WTC11 (cell line): ENCODE measurements around the gene PITPNC1.

Experiments
- ELF4 ChIP-seq: sonication (generic); formaldehyde crosslinking; IDR thresholded peaks from 2 replicates; pipeline ENCODE4 v1.8.1; 2022; ENCODE audit warnings: low read depth, mild to moderate bottlenecking, moderate library complexity, missing genetic modification reagents
- FOXJ3 ChIP-seq: sonication (generic); formaldehyde crosslinking; IDR thresholded peaks from 2 replicates; pipeline ENCODE4 v1.9.0; 2021; ENCODE audit warnings: missing genetic modification reagents, mild to moderate bottlenecking, borderline replicate concordance
- JUN ChIP-seq: sonication (generic); formaldehyde crosslinking; IDR thresholded peaks from 2 replicates; pipeline ENCODE4 v1.8.0; 2023; ENCODE audit warnings: mild to moderate bottlenecking, missing genetic modification reagents
- NR1H2 ChIP-seq: sonication (generic); formaldehyde crosslinking; IDR thresholded peaks from 2 replicates; pipeline ENCODE4 v1.9.0; 2021; ENCODE audit warnings: mild to moderate bottlenecking, moderate library complexity, missing genetic modification reagents
- NR2C2 ChIP-seq: sonication (generic); formaldehyde crosslinking; IDR thresholded peaks from 2 replicates; pipeline ENCODE4 v1.8.0; 2022; ENCODE audit warnings: mild to moderate bottlenecking, missing genetic modification reagents
- SP1 ChIP-seq: sonication (generic); formaldehyde crosslinking; conservative IDR thresholded peaks from 2 replicates; pipeline ENCODE4 v1.8.1; 2022; ENCODE audit warnings: missing genetic modification reagents
- TP53 ChIP-seq: sonication (generic); formaldehyde crosslinking; IDR thresholded peaks from 2 replicates; pipeline ENCODE4 v1.8.1; 2023; ENCODE audit warnings: mild to moderate bottlenecking, missing genetic modification reagents
- TF ChIP-seq, protein P1 (sequence below): fragments of 200-600 bp; IDR thresholded peaks from 2 replicates; pipeline ENCODE4 v1.8.0; 2022; ENCODE audit warnings: antibody characterized with exemption
- TF ChIP-seq, protein P2 (sequence below): sonication (generic); formaldehyde crosslinking; conservative IDR thresholded peaks from 2 replicates; pipeline ENCODE4 v1.8.1; 2023; ENCODE audit warnings: mild to moderate bottlenecking, low read depth, missing genetic modification reagents, moderate library complexity
- TF ChIP-seq, protein P3 (sequence below): sonication (generic); formaldehyde crosslinking; IDR thresholded peaks from 2 replicates; pipeline ENCODE4 v1.8.1; 2022; ENCODE audit warnings: low read depth, missing genetic modification reagents, borderline replicate concordance
- TF ChIP-seq, protein P4 (sequence below): sonication (generic); formaldehyde crosslinking; IDR thresholded peaks from 2 replicates; pipeline ENCODE4 v1.8.1; 2022; ENCODE audit warnings: missing genetic modification reagents, borderline replicate concordance
- TF ChIP-seq, protein P5 (sequence below): sonication (generic); formaldehyde crosslinking; IDR thresholded peaks from 2 replicates; pipeline ENCODE4 v1.8.0; 2023; ENCODE audit warnings: missing genetic modification reagents, mild to moderate bottlenecking, borderline replicate concordance
- TF ChIP-seq, protein P6 (sequence below): sonication (generic); formaldehyde crosslinking; IDR thresholded peaks from 2 replicates; pipeline ENCODE4 v1.8.1; 2023; ENCODE audit warnings: mild to moderate bottlenecking, missing genetic modification reagents, borderline replicate concordance
- TF ChIP-seq, protein P7 (sequence below): sonication (generic); formaldehyde crosslinking; IDR thresholded peaks from 2 replicates; pipeline ENCODE4 v1.8.1; 2023; ENCODE audit warnings: mild to moderate bottlenecking, missing genetic modification reagents, moderate library complexity

DNA sequence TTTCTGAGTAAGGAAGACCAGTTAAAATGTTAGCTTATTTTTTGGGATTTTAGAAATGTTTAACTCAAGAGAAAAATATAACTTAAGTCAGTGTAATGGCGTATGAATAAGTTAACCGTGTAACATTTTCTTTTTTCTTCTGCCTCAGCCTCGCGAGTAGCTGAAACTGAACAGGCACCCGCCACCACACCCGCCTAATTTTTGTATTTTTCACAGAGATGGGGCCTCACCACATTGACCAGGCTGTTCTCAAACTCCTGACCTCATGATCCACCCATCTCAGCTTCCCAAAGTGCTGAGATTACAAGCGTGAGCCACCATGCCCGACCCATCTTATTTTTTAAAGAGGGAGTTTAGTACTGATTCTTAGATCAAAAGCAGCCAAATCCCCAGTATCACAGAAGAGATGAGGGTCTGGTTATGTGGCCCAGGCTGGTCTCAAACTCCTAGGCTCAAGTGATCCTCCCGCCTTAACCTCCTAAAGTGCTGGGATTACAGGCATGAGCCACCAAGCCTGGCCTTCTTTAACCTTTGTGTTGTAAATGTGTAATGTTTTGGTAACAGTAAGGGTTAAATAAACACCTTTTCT lies 16.8 kb downstream of the PITPNC1 start:
- TF ChIP-seq, protein P1, sequence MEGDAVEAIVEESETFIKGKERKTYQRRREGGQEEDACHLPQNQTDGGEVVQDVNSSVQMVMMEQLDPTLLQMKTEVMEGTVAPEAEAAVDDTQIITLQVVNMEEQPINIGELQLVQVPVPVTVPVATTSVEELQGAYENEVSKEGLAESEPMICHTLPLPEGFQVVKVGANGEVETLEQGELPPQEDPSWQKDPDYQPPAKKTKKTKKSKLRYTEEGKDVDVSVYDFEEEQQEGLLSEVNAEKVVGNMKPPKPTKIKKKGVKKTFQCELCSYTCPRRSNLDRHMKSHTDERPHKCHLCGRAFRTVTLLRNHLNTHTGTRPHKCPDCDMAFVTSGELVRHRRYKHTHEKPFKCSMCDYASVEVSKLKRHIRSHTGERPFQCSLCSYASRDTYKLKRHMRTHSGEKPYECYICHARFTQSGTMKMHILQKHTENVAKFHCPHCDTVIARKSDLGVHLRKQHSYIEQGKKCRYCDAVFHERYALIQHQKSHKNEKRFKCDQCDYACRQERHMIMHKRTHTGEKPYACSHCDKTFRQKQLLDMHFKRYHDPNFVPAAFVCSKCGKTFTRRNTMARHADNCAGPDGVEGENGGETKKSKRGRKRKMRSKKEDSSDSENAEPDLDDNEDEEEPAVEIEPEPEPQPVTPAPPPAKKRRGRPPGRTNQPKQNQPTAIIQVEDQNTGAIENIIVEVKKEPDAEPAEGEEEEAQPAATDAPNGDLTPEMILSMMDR: no peak
- TF ChIP-seq, protein P2, sequence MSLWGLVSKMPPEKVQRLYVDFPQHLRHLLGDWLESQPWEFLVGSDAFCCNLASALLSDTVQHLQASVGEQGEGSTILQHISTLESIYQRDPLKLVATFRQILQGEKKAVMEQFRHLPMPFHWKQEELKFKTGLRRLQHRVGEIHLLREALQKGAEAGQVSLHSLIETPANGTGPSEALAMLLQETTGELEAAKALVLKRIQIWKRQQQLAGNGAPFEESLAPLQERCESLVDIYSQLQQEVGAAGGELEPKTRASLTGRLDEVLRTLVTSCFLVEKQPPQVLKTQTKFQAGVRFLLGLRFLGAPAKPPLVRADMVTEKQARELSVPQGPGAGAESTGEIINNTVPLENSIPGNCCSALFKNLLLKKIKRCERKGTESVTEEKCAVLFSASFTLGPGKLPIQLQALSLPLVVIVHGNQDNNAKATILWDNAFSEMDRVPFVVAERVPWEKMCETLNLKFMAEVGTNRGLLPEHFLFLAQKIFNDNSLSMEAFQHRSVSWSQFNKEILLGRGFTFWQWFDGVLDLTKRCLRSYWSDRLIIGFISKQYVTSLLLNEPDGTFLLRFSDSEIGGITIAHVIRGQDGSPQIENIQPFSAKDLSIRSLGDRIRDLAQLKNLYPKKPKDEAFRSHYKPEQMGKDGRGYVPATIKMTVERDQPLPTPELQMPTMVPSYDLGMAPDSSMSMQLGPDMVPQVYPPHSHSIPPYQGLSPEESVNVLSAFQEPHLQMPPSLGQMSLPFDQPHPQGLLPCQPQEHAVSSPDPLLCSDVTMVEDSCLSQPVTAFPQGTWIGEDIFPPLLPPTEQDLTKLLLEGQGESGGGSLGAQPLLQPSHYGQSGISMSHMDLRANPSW (CRISPR knock-in tag): no peak
- TF ChIP-seq TP53 (no peak), SP1 (no peak), NR2C2 (CRISPR knock-in tag) (no peak), FOXJ3 (CRISPR knock-in tag) (no peak), JUN (CRISPR knock-in tag) (no peak), ELF4 (no peak), NR1H2 (CRISPR knock-in tag) (no peak)
- TF ChIP-seq, protein P3, sequence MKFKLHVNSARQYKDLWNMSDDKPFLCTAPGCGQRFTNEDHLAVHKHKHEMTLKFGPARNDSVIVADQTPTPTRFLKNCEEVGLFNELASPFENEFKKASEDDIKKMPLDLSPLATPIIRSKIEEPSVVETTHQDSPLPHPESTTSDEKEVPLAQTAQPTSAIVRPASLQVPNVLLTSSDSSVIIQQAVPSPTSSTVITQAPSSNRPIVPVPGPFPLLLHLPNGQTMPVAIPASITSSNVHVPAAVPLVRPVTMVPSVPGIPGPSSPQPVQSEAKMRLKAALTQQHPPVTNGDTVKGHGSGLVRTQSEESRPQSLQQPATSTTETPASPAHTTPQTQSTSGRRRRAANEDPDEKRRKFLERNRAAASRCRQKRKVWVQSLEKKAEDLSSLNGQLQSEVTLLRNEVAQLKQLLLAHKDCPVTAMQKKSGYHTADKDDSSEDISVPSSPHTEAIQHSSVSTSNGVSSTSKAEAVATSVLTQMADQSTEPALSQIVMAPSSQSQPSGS (CRISPR knock-in tag): no peak
- TF ChIP-seq, protein P4, sequence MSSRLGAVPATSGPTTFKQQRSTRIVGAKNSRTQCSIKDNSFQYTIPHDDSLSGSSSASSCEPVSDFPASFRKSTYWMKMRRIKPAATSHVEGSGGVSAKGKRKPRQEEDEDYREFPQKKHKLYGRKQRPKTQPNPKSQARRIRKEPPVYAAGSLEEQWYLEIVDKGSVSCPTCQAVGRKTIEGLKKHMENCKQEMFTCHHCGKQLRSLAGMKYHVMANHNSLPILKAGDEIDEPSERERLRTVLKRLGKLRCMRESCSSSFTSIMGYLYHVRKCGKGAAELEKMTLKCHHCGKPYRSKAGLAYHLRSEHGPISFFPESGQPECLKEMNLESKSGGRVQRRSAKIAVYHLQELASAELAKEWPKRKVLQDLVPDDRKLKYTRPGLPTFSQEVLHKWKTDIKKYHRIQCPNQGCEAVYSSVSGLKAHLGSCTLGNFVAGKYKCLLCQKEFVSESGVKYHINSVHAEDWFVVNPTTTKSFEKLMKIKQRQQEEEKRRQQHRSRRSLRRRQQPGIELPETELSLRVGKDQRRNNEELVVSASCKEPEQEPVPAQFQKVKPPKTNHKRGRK (CRISPR knock-in tag): no peak
- TF ChIP-seq, protein P5, sequence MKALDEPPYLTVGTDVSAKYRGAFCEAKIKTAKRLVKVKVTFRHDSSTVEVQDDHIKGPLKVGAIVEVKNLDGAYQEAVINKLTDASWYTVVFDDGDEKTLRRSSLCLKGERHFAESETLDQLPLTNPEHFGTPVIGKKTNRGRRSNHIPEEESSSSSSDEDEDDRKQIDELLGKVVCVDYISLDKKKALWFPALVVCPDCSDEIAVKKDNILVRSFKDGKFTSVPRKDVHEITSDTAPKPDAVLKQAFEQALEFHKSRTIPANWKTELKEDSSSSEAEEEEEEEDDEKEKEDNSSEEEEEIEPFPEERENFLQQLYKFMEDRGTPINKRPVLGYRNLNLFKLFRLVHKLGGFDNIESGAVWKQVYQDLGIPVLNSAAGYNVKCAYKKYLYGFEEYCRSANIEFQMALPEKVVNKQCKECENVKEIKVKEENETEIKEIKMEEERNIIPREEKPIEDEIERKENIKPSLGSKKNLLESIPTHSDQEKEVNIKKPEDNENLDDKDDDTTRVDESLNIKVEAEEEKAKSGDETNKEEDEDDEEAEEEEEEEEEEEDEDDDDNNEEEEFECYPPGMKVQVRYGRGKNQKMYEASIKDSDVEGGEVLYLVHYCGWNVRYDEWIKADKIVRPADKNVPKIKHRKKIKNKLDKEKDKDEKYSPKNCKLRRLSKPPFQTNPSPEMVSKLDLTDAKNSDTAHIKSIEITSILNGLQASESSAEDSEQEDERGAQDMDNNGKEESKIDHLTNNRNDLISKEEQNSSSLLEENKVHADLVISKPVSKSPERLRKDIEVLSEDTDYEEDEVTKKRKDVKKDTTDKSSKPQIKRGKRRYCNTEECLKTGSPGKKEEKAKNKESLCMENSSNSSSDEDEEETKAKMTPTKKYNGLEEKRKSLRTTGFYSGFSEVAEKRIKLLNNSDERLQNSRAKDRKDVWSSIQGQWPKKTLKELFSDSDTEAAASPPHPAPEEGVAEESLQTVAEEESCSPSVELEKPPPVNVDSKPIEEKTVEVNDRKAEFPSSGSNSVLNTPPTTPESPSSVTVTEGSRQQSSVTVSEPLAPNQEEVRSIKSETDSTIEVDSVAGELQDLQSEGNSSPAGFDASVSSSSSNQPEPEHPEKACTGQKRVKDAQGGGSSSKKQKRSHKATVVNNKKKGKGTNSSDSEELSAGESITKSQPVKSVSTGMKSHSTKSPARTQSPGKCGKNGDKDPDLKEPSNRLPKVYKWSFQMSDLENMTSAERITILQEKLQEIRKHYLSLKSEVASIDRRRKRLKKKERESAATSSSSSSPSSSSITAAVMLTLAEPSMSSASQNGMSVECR (CRISPR knock-in tag): no peak
- TF ChIP-seq, protein P6, sequence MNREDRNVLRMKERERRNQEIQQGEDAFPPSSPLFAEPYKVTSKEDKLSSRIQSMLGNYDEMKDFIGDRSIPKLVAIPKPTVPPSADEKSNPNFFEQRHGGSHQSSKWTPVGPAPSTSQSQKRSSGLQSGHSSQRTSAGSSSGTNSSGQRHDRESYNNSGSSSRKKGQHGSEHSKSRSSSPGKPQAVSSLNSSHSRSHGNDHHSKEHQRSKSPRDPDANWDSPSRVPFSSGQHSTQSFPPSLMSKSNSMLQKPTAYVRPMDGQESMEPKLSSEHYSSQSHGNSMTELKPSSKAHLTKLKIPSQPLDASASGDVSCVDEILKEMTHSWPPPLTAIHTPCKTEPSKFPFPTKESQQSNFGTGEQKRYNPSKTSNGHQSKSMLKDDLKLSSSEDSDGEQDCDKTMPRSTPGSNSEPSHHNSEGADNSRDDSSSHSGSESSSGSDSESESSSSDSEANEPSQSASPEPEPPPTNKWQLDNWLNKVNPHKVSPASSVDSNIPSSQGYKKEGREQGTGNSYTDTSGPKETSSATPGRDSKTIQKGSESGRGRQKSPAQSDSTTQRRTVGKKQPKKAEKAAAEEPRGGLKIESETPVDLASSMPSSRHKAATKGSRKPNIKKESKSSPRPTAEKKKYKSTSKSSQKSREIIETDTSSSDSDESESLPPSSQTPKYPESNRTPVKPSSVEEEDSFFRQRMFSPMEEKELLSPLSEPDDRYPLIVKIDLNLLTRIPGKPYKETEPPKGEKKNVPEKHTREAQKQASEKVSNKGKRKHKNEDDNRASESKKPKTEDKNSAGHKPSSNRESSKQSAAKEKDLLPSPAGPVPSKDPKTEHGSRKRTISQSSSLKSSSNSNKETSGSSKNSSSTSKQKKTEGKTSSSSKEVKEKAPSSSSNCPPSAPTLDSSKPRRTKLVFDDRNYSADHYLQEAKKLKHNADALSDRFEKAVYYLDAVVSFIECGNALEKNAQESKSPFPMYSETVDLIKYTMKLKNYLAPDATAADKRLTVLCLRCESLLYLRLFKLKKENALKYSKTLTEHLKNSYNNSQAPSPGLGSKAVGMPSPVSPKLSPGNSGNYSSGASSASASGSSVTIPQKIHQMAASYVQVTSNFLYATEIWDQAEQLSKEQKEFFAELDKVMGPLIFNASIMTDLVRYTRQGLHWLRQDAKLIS (CRISPR knock-in tag): no peak
- TF ChIP-seq, protein P7, sequence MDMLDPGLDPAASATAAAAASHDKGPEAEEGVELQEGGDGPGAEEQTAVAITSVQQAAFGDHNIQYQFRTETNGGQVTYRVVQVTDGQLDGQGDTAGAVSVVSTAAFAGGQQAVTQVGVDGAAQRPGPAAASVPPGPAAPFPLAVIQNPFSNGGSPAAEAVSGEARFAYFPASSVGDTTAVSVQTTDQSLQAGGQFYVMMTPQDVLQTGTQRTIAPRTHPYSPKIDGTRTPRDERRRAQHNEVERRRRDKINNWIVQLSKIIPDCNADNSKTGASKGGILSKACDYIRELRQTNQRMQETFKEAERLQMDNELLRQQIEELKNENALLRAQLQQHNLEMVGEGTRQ (CRISPR knock-in tag): no peak
